WTC11 (cell line): ENCODE data around the gene MRPL9. TPM values are rescaled to one million over a fixed set of nuclear protein-coding genes. Genes with fewer than 3 reads are reported as not detected.

Experiments used
- ATAC-seq: fragments of 200-7000 bp; cut with Tn5 transposase; 2 replicates; pipeline ENCODE4 v1.10.0; 2021; ENCODE audit warnings: mild to moderate bottlenecking, moderate library complexity
- CTCF ChIA-PET: fragments of 300-600 bp; sonication (Branson Sonifier 250); formaldehyde crosslinking; loops from one replicate; lab custom pipeline; 2021; ENCODE audit warnings: antibody characterized with exemption; lab: Charles Lee
- POLR2A ChIA-PET: fragments of 350-600 bp; sonication (Branson Sonifier 250); formaldehyde crosslinking; loops from one replicate; lab custom pipeline; 2021; ENCODE audit warnings: antibody characterized with exemption; lab: Charles Lee
- DNase-seq: peaks from one replicate; pipeline ENCODE4 v3.0.0; 2021; ENCODE audit warnings: low spot score
- H3K27ac Mint-ChIP-seq: 2 replicates; pipeline ENCODE4 v1.8.0; 2021; ENCODE audit warnings: mixed read lengths
- H3K27me3 Mint-ChIP-seq: 2 replicates; pipeline ENCODE4 v1.8.0; 2021; ENCODE audit warnings: low read depth, mild to moderate bottlenecking, moderate library complexity, mixed read lengths
- H3K36me3 Mint-ChIP-seq: 2 replicates; pipeline ENCODE4 v1.8.0; 2021; ENCODE audit warnings: mixed read lengths
- H3K4me1 Mint-ChIP-seq: 2 replicates; pipeline ENCODE4 v1.8.0; 2022; ENCODE audit warnings: mixed read lengths
- H3K4me3 Mint-ChIP-seq: 2 replicates; pipeline ENCODE4 v1.8.0; 2021; ENCODE audit warnings: mild to moderate bottlenecking, moderate library complexity, mixed read lengths
- H3K9me3 Mint-ChIP-seq: 2 replicates; pipeline ENCODE4 v1.8.0; 2021; ENCODE audit warnings: mixed read lengths
- AR ChIP-seq: fragments of 250-450 bp; sonication (Bioruptor Pico); IDR thresholded peaks from 2 replicates; pipeline ENCODE4 v1.9.0; 2021; ENCODE audit warnings: mild to moderate bottlenecking
- ERG ChIP-seq: fragments of 250-450 bp; sonication (Bioruptor Pico); IDR thresholded peaks from 2 replicates; pipeline ENCODE4 v1.8.0; 2021; ENCODE audit warnings: mild to moderate bottlenecking
- NFE2L1 ChIP-seq: sonication (generic); formaldehyde crosslinking; IDR thresholded peaks from 2 replicates; pipeline ENCODE4 v1.8.1; 2023; ENCODE audit warnings: missing genetic modification reagents
- NFYB ChIP-seq: sonication (generic); formaldehyde crosslinking; conservative IDR thresholded peaks from 2 replicates; pipeline ENCODE4 v1.8.0; 2022; ENCODE audit warnings: low read depth, missing genetic modification reagents
- PRDM15 ChIP-seq: sonication (generic); formaldehyde crosslinking; IDR thresholded peaks from 2 replicates; pipeline ENCODE4 v1.8.0; 2022; ENCODE audit warnings: missing genetic modification reagents
- TEAD4 ChIP-seq: sonication (generic); formaldehyde crosslinking; IDR thresholded peaks from 2 replicates; pipeline ENCODE4 v1.8.0; 2022; ENCODE audit warnings: mild to moderate bottlenecking, missing genetic modification reagents
- total RNA-seq: library from RNA; stranded (reverse); gene quantifications from 3 replicates; pipeline ENCODE4 v1.2.3, GENCODE V29; 2021
- TF ChIP-seq, protein P1 (sequence below): sonication (generic); formaldehyde crosslinking; IDR thresholded peaks from 2 replicates; pipeline ENCODE4 v1.8.1; 2022; ENCODE audit warnings: mild to moderate bottlenecking, moderate library complexity, missing genetic modification reagents
- TF ChIP-seq, protein P2 (sequence below): fragments of 200-600 bp; IDR thresholded peaks from 2 replicates; pipeline ENCODE4 v1.8.0; 2022; ENCODE audit warnings: antibody characterized with exemption
- TF ChIP-seq, protein P3 (sequence below): sonication (generic); formaldehyde crosslinking; conservative IDR thresholded peaks from 2 replicates; pipeline ENCODE4 v1.8.1; 2023; ENCODE audit warnings: mild to moderate bottlenecking, low read depth, missing genetic modification reagents, moderate library complexity
- TF ChIP-seq, protein P4 (sequence below): sonication (generic); formaldehyde crosslinking; IDR thresholded peaks from 2 replicates; pipeline ENCODE4 v1.8.1; 2022; ENCODE audit warnings: low read depth, mild to moderate bottlenecking, moderate library complexity, missing genetic modification reagents, borderline replicate concordance

MRPL9 gene
- total RNA-seq, 1 experiment from 2014 or later, result 99.3 TPM

GRCh38 chr1:151811181-151811580, 47.9 kb upstream of the MRPL9 start (continued):
- no peak for TF ChIP-seq NFYB (CRISPR knock-in tag)
- TF ChIP-seq, protein P1, sequence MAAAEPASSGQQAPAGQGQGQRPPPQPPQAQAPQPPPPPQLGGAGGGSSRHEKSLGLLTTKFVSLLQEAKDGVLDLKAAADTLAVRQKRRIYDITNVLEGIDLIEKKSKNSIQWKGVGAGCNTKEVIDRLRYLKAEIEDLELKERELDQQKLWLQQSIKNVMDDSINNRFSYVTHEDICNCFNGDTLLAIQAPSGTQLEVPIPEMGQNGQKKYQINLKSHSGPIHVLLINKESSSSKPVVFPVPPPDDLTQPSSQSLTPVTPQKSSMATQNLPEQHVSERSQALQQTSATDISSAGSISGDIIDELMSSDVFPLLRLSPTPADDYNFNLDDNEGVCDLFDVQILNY (CRISPR knock-in tag), result no peak
- TF ChIP-seq NFE2L1 (CRISPR knock-in tag), result no peak
- no peak for TF ChIP-seq AR (CRISPR knock-in tag)
- no peak for TF ChIP-seq PRDM15
- TF ChIP-seq ERG (CRISPR knock-in tag), result no peak
- TF ChIP-seq, protein P2, sequence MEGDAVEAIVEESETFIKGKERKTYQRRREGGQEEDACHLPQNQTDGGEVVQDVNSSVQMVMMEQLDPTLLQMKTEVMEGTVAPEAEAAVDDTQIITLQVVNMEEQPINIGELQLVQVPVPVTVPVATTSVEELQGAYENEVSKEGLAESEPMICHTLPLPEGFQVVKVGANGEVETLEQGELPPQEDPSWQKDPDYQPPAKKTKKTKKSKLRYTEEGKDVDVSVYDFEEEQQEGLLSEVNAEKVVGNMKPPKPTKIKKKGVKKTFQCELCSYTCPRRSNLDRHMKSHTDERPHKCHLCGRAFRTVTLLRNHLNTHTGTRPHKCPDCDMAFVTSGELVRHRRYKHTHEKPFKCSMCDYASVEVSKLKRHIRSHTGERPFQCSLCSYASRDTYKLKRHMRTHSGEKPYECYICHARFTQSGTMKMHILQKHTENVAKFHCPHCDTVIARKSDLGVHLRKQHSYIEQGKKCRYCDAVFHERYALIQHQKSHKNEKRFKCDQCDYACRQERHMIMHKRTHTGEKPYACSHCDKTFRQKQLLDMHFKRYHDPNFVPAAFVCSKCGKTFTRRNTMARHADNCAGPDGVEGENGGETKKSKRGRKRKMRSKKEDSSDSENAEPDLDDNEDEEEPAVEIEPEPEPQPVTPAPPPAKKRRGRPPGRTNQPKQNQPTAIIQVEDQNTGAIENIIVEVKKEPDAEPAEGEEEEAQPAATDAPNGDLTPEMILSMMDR, result no peak
- no peak for TF ChIP-seq TEAD4 (CRISPR knock-in tag)

GRCh38 chr1:151809985-151810556, 46.8 kb upstream of the MRPL9 start:
- no peak for DNase-seq
- POLR2A ChIA-PET, result no interaction called here
- H3K27me3 Mint-ChIP-seq, result no peaks in the 10 kb centered on the region; the same call in 1 of the 2 replicates

More at GRCh38 chr1:151809985-151810556, 46.8 kb upstream of the MRPL9 start:
- Mint-ChIP-seq H3K4me3 (no peak overlapping the region), H3K4me1 (peaks cover 14% of the 10 kb centered on the region), H3K27ac (peak overlapping the region; percentile 55), H3K36me3 (no peaks in the 10 kb centered on the region), H3K9me3 (no peaks in the 10 kb centered on the region)
- CTCF ChIA-PET, result interaction anchor here (1.1 kb wide), 2 partner anchors 9 to 93 kb away, joined by 3 to 4 read pairs; partner anchors contain the start of gene CELF3
- TF ChIP-seq, protein P3, sequence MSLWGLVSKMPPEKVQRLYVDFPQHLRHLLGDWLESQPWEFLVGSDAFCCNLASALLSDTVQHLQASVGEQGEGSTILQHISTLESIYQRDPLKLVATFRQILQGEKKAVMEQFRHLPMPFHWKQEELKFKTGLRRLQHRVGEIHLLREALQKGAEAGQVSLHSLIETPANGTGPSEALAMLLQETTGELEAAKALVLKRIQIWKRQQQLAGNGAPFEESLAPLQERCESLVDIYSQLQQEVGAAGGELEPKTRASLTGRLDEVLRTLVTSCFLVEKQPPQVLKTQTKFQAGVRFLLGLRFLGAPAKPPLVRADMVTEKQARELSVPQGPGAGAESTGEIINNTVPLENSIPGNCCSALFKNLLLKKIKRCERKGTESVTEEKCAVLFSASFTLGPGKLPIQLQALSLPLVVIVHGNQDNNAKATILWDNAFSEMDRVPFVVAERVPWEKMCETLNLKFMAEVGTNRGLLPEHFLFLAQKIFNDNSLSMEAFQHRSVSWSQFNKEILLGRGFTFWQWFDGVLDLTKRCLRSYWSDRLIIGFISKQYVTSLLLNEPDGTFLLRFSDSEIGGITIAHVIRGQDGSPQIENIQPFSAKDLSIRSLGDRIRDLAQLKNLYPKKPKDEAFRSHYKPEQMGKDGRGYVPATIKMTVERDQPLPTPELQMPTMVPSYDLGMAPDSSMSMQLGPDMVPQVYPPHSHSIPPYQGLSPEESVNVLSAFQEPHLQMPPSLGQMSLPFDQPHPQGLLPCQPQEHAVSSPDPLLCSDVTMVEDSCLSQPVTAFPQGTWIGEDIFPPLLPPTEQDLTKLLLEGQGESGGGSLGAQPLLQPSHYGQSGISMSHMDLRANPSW (CRISPR knock-in tag), result no peak
- TF ChIP-seq, protein P4, sequence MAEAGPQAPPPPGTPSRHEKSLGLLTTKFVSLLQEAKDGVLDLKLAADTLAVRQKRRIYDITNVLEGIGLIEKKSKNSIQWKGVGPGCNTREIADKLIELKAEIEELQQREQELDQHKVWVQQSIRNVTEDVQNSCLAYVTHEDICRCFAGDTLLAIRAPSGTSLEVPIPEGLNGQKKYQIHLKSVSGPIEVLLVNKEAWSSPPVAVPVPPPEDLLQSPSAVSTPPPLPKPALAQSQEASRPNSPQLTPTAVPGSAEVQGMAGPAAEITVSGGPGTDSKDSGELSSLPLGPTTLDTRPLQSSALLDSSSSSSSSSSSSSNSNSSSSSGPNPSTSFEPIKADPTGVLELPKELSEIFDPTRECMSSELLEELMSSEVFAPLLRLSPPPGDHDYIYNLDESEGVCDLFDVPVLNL (CRISPR knock-in tag), result no peak
- ATAC-seq, result no peak
